HG02759 (cell line): ENCODE data around the gene ATP2A2.
"Not testable (repeated sequence)": the region's sequence is repeated elsewhere in the genome, so short reads cannot be mapped to it uniquely, and the experiment has no call there.

Experiments
- ATAC-seq: cut with Tn5 transposase; IDR thresholded peaks from one replicate; pipeline ENCODE4 v1.9.1; 2021; ENCODE audit warnings: mild to moderate bottlenecking, moderate library complexity; ENCODE audit not compliant: unreplicated experiment

The ATP2A2 gene

GRCh38 chr12:110365489-110366320, 84.7 kb downstream of the ATP2A2 start:
- no peak for ATAC-seq

- no peak for ATAC-seq
Measured at GRCh38 chr12:110366321-110367142, 85.5 kb downstream of the ATP2A2 start.

DNA sequence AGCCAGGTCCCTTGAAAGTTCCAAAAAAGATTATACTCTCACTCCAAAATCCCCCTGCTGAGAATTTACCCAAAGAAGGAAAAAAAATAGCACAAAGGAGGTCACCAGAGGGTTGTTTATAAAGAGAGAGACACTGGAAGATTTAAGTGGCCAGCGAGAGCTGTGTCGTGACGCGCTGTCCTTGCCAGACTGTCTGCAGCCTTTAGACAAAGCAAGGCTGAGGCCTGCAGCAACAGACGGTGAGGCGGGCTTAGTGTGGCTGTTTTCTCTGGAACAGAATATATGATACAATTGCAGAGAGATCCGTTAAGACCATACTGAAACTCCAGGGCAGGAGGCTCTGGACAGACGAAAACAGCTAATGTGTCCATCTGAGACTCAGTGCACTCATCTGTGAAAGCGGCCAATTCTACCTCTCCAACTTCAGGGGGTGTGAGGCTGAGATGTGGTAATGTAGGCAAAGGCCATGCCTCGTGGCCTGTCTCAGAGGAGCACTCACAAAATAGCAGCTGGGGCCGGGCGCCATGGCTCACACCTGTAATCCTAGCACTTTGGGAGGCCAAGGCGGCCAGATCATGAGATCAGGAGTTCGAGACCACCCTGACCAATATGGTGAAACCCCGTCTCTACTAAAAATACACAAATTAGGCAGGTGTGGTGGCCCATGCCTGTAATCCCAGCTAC, 86.3 kb downstream of the ATP2A2 start:
- ATAC-seq, result no peak

DNA sequence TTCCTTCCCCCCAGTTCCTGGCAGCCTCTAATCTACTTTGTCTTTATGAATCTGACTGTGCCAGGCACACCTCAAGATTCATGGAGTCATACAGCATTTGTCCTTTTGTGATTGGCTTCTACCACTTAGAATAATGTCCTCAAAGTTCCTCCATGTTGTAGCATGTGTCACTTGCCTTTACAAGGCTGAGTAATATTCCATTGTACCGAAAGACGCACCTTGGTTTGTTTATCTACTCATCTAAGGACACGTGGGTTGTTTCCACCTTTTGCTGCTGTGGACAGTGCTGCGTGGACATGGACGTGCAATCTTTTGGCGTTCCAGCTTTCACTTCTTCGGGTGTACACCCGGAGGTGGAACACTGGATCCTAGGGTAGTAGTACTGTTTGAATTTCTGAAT, 88.9 kb downstream of the ATP2A2 start:
- ATAC-seq, result no peak

- no peak for ATAC-seq
Measured at GRCh38 chr12:110370732-110371231, 89.7 kb downstream of the ATP2A2 start.

DNA sequence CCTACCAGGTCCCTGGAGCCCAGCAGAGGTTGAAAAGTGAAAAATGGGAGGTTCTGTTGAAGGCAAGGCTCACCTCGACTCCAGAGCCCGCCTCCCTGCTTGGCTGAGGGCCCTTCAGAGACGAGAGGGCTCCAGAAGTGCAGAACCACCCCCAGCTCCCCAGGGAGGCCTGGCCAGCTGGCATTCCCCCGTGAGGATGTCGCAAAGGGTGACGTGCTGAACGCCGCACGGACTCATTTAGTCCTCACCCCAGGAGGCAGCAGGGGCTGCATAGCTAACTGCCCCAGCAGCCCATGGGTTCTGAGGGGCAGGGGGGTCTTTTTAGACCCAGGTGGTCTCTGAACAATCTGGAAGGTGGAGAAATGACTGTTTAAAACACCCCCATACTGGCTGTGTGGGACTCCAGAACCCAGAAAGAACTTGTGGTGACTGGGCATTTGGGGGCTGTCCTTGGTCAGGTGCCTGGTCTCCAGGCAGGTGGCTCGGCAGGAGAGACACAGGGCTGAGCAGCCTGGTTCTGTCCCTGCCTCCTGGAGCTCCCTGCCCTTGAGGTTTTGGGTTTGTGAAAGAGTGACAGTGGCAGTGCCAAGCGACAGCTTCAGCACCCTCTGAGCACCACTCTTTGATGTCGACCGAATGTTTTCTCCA, 90.5 kb downstream of the ATP2A2 start:
- peak; percentile 83 for ATAC-seq

DNA sequence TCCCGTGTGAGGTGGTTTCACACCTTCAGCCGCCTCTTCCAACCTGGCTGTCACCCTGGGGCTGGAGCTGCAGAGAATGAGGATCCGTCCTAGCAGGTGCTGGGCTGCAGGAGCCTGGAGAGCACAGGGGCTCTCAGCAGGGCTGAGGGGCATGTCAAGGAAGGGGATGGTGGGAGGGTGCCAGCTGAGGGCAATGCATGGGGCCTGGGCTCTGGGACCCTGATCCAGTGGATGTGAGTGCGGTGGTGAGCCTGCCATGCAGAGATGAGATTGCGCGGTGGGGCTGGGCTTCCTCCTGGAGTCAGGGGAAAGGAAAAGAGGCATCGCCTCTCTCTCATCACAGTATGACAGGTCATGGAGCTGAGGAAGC, 91.0 kb downstream of the ATP2A2 start:
- ATAC-seq, result no peak

- no peak for ATAC-seq
Measured at GRCh38 chr12:110373025-110373424, 92.0 kb downstream of the ATP2A2 start.

GRCh38 chr12:110373425-110373824, 92.4 kb downstream of the ATP2A2 start:
- no peak for ATAC-seq

GRCh38 chr12:110373962-110374611, 93.0 kb downstream of the ATP2A2 start:
- no peak for ATAC-seq

DNA sequence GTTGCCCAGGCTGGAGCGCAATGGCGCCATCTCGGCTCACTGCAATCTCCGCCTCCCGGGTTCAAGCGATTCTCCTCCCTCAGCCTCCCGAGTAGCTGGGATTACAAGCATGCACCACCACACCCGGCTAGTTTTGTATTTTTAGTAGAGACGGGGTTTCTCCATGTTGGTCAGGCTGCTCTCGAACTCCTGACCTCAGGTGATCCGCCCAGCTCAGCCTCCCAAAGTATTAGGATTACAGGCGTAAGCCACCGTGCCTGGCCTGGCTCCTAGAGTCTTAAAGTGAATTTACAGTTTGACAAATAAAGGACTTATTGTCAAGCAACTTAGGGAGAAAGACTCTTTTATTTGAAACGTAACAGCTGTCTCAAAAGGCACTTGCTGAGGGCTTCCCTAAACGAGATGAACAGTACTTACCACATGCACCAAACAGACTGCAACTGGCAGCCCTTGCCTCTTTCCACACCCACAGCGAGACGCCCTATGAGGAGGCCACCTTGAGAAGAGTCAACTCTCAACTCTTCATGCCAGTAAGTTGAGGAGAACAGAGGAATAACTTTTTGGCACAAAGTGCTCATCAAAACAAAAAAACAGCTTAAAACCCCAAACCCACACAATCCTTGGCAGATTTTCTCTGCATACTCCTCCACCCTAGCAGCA, 97.2 kb downstream of the ATP2A2 start:
- ATAC-seq, result not testable (repeated sequence)

- no peak for ATAC-seq
Measured at GRCh38 chr12:110379197-110379596, 98.2 kb downstream of the ATP2A2 start.

- ATAC-seq, result no peak
Measured at GRCh38 chr12:110379631-110380030, 98.6 kb downstream of the ATP2A2 start.

DNA sequence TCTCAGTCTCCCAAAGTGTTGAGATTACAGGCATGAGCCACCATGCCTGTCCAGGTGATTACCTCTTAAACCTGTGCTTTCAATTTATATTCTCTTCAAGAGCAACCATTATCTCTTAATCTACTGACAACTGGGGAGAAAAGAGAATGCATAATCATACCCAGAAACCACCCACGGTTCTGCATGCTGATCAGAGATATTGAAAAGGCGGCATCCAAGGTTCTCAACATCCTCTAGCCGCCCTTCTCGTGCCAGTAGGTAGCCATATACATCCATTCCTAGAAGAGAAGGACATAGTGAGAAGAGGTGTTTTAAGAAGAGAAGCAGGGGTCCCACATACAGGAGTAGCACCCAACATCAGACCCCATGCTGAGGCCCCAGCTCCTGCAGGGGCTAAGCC, 101.6 kb downstream of the ATP2A2 start:
- ATAC-seq, result no peak
